Activated CD4-positive, alpha-beta memory T cell treated with anti-CD3 and anti-CD28 coated beads for 36 hours (primary cell): ENCODE data around the gene PCNP. TPM values are rescaled to one million over a fixed set of nuclear protein-coding genes. Genes with fewer than 3 reads are reported as not detected.
"Not testable (repeated sequence)": the region's sequence is repeated elsewhere in the genome, so short reads cannot be mapped to it uniquely, and the experiment has no call there.

Experiments
- CTCF ChIA-PET: fragments of 350-600 bp; sonication (Branson Sonifier 250); formaldehyde crosslinking; loops from one replicate; lab custom pipeline; 2021; ENCODE audit warnings: antibody characterized with exemption, inconsistent platforms; lab: Charles Lee
- POLR2A ChIA-PET: fragments of 350-600 bp; sonication (Branson Sonifier 250); formaldehyde crosslinking; loops from one replicate; lab custom pipeline; 2021; ENCODE audit warnings: antibody characterized with exemption; lab: Charles Lee
- DNase-seq: peaks from one replicate; pipeline ENCODE4 v3.0.0-alpha.2; 2020
- H3K27ac Mint-ChIP-seq: one replicate; pipeline ENCODE4 v1.8.0; 2021; ENCODE audit warnings: mixed read lengths
- H3K27me3 Mint-ChIP-seq: one replicate; pipeline ENCODE4 v1.8.0; 2021; ENCODE audit warnings: mixed read lengths
- H3K36me3 Mint-ChIP-seq: one replicate; pipeline ENCODE4 v1.8.0; 2021; ENCODE audit warnings: mixed read lengths
- H3K4me1 Mint-ChIP-seq: one replicate; pipeline ENCODE4 v1.8.0; 2021; ENCODE audit warnings: low read depth, mixed read lengths
- H3K4me3 Mint-ChIP-seq: one replicate; pipeline ENCODE4 v1.8.0; 2021; ENCODE audit warnings: mild to moderate bottlenecking, mixed read lengths
- H3K9me3 Mint-ChIP-seq: one replicate; pipeline ENCODE4 v1.8.0; 2021; ENCODE audit warnings: mixed read lengths
- intact Hi-C: fragments of 100-400 bp; cut with micrococcal nuclease; formaldehyde crosslinking; loops from one replicate; pipeline ENCODE4 v1.15.1; 2023
- total RNA-seq, 2 experiments: library from RNA; stranded (reverse); gene quantifications; one replicate each; pipeline ENCODE4 v1.2.3, GENCODE V29; 2021

Gene PCNP
- total RNA-seq: 100 to 1,000 TPM; 231 to 236 TPM

DNA sequence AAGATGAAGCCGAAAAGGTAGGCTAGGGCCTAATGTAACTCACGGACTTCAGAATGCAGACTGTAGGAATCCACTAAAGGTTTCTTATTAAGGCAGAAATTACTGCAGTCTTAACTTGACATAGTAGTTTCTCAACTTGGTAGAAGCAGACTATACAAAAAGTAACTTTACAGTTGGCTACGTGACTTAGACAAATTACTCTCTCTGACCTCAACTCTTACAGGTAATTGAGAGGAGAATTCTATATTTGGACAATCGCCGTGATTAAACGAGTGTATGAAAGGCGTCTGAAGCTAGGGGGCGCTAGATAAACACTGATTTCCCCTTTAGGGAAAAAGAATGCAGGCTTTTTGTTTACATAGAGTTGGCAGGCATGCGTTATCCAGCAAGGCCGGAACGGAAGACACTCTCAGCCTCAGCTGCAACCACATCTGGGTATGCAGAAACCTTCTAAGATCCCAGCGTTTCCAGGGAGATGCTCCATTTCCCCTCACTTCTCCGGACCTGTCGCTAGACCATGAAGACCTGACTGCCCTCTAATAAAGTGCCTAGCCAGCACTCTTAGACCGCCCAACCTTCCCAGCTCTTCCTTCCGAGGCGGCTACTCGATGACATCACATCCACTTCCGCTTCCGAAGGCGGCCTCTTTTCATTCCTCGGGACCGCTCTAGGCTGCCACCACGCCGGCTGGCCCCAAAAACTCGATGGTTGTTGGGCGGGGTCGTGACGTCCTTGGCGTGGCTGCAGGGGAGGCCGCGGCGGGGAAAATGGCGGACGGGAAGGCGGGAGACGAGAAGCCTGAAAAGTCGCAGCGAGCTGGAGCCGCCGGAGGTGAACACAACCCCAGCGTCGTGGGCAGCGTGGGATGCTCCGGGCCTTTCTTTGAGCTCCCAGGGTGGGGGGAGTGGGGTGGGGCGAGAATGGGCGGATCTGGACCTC, at the start of gene PCNP:
Gene PCNP (plus strand): TSS at position 732 of the 939 bp plus-strand sequence. CDS start 36 bp downstream, at position 768.
- Mint-ChIP-seq H3K27me3 (no peaks in the 10 kb centered on the region), H3K4me3 (peak within 1 kb of the TSS; percentile 91), H3K9me3 (no peaks in the 10 kb centered on the region), H3K4me1 (peaks cover 61% of the 10 kb centered on the region), H3K36me3 (peaks cover 21% of the 10 kb centered on the region), H3K27ac (peak within 1 kb of the TSS; percentile 94)
- CTCF ChIA-PET: interaction anchor here (0.5 to 2.1 kb wide), 18 partner anchors 9 to 199 kb away, joined by 3 to 24 read pairs (median 4); partner anchors contain the start of genes SENP7, TRMT10C and ZBTB11
- POLR2A ChIA-PET: interaction anchor here (0.7 to 4.0 kb wide), 13 partner anchors 9 to 1172 kb away, joined by 3 to 29 read pairs (median 4); partner anchors contain the start of genes LNP1, RPL24, SENP7 and TRMT10C
- peak; percentile 100 for DNase-seq
- intact Hi-C loops: loop anchor here (1.0 to 10.0 kb wide), 16 partner anchors 12 to 1169 kb away; partner anchors contain the start of genes CEP97, LNP1, NXPE3 and RPL24

GRCh38 chr3:101527441-101527840, 46.5 kb upstream of the PCNP start:
- Mint-ChIP-seq H3K36me3 (no peaks in the 10 kb centered on the region), H3K4me3 (no peak overlapping the region), H3K4me1 (peaks cover 32% of the 10 kb centered on the region), H3K27me3 (no peaks in the 10 kb centered on the region), H3K9me3 (peaks cover 14% of the 10 kb centered on the region), H3K27ac (no peak overlapping the region)
- POLR2A ChIA-PET: no interaction called here
- CTCF ChIA-PET: no interaction called here
- DNase-seq: no peak
- intact Hi-C loops: no loop called here

DNA sequence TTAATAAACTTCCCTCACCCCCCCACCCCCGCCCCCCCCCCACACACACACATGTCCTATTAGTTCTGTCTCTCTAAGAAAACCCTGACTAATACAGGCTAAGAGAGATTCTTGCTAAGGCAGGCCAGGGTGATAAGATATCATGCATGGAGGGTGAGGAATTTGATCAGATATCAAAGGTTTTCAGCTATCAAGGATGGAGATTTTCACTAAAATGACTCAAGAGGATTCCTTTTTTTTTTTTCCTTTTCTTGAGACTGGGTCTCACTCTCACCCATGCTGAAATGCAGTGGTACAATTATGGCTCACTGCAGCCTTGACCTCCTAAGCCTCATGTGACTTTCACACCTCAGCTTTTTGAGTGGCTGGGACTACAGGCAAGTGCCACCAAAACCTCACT, 46.1 kb upstream of the PCNP start:
- intact Hi-C loops: no loop called here
- Mint-ChIP-seq H3K9me3 (peaks cover 14% of the 10 kb centered on the region), H3K36me3 (no peaks in the 10 kb centered on the region), H3K27ac (no peak overlapping the region), H3K27me3 (no peaks in the 10 kb centered on the region), H3K4me1 (peaks cover 34% of the 10 kb centered on the region), H3K4me3 (no peak overlapping the region)
- CTCF ChIA-PET: no interaction called here
- DNase-seq: no peak
- POLR2A ChIA-PET: no interaction called here

DNA sequence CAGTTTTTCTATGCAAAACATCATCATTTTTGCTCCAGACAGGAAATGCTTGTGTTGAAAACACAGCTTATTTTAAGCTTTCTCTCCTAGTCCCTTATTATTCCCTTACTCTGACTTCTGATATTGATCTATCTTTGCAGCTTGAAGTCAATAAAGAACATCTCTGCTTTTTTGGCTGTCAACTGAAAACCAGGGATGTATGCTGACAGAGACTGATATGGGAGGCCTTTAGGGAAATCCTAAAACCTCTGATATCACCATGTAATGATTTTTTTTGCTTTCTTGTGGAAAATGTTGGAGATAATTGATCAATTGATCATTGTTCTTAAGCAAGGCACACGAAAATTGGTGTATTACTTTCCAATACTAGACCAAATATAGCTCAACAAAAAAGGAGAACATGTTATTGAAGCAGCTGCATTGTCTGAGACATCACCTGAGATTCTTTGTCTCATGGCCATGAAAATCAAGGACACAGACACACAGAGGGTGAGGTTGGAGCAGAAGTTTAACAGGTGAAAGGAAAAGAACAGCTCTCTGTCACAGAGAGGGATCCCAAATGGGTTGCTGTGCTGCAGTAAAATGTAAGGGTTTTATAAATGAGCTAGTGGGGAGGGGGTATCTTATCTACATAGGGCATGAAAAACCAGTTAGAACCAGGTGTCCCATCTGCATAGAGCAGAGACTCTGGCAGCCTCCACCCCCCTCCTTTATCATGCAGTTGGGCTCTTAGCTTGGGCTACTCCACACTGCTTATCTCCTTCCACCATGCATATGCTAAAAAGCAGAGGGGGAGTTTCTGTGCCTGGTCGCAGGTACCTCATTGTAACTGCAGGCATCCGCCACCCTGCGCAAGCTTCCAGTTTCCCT, 43.9 kb upstream of the PCNP start:
- peak overlapping the region; percentile 48 for H3K27ac Mint-ChIP-seq
- intact Hi-C loops: no loop called here
- POLR2A ChIA-PET: interaction anchor here (0.5 to 1.9 kb wide), 5 partner anchors 9 to 144 kb away, joined by 3 to 8 read pairs (median 3); no protein-coding TSS in a partner anchor
- no peaks in the 10 kb centered on the region for H3K36me3 Mint-ChIP-seq
- CTCF ChIA-PET: no interaction called here
- peaks cover 34% of the 10 kb centered on the region for H3K4me1 Mint-ChIP-seq
- H3K9me3 Mint-ChIP-seq: peaks cover 12% of the 10 kb centered on the region
- H3K4me3 Mint-ChIP-seq: no peak overlapping the region
- H3K27me3 Mint-ChIP-seq: no peaks in the 10 kb centered on the region
- no peak for DNase-seq

GRCh38 chr3:101530686-101531047, 43.3 kb upstream of the PCNP start:
- H3K27ac Mint-ChIP-seq: peak overlapping the region; percentile 53
- H3K4me1 Mint-ChIP-seq: peaks cover 34% of the 10 kb centered on the region
- no peak for DNase-seq
- peaks cover 10% of the 10 kb centered on the region for H3K9me3 Mint-ChIP-seq
- H3K27me3 Mint-ChIP-seq: no peaks in the 10 kb centered on the region
- POLR2A ChIA-PET: interaction anchor here (0.5 to 1.9 kb wide), 4 partner anchors 10 to 143 kb away, joined by 3 to 8 read pairs (median 3); no protein-coding TSS in a partner anchor
- intact Hi-C loops: loop anchor here (1.0 kb wide), 2 partner anchors 12 to 13 kb away; no protein-coding TSS in a partner anchor
- H3K4me3 Mint-ChIP-seq: no peak overlapping the region
- CTCF ChIA-PET: no interaction called here
- no peaks in the 10 kb centered on the region for H3K36me3 Mint-ChIP-seq

DNA sequence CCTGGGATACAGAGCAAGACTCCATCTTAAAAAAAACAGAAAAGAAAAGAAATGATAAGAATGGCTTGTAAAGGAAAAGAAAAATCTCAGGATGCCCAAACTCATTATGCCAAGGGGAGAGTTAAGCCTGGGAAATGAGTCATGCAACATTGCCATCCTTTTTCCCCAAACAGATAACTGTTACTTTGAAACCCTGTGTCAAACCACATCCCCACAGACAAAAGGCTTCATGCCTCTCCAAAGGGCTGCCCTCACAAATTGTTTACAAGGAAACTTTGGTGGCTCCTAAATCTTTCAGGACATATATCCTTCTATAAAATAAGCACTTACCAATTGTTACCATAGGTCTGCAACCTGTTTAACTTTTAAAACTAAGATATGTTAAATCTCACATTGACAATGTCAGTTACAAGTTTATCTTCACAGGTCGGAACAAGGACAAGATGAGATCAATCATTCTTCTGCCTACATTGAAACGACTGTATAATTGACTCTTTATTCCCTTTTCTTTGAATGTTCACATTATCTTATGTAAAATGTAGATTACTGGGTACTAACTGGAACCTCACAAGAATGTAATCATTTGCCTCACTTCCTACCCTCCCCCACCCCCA, 42.4 kb upstream of the PCNP start:
- DNase-seq: peak; percentile 16
- intact Hi-C loops: loop anchor here (1.0 kb wide), 2 partner anchors 12 to 13 kb away; no protein-coding TSS in a partner anchor
- Mint-ChIP-seq H3K27ac (peak overlapping the region; percentile 53), H3K27me3 (no peaks in the 10 kb centered on the region), H3K4me1 (peaks cover 34% of the 10 kb centered on the region), H3K4me3 (no peak overlapping the region), H3K36me3 (no peaks in the 10 kb centered on the region), H3K9me3 (peaks cover 10% of the 10 kb centered on the region)
- ChIA-PET POLR2A (no interaction called here), CTCF (no interaction called here)

- no peak overlapping the region for H3K4me3 Mint-ChIP-seq
- intact Hi-C loops: no loop called here
- DNase-seq: no peak
- H3K27ac Mint-ChIP-seq: no peak overlapping the region
- CTCF ChIA-PET: interaction anchor here (2.0 kb wide), 1 partner anchor 14 kb away, joined by 5 read pairs; no protein-coding TSS in a partner anchor
- H3K9me3 Mint-ChIP-seq: peaks cover 10% of the 10 kb centered on the region
- POLR2A ChIA-PET: no interaction called here
- peaks cover 34% of the 10 kb centered on the region for H3K4me1 Mint-ChIP-seq
- no peaks in the 10 kb centered on the region for H3K27me3 Mint-ChIP-seq
- no peaks in the 10 kb centered on the region for H3K36me3 Mint-ChIP-seq
These were observed 41.0 kb upstream of the PCNP start for GRCh38 chr3:101532783-101533602.

GRCh38 chr3:101533603-101533968, 40.4 kb upstream of the PCNP start:
- Mint-ChIP-seq H3K27me3 (no peaks in the 10 kb centered on the region), H3K27ac (no peak overlapping the region), H3K36me3 (no peaks in the 10 kb centered on the region), H3K4me3 (no peak overlapping the region), H3K4me1 (peaks cover 34% of the 10 kb centered on the region), H3K9me3 (peaks cover 11% of the 10 kb centered on the region)
- intact Hi-C loops: no loop called here
- no peak for DNase-seq
- ChIA-PET POLR2A (no interaction called here), CTCF (interaction anchor here (2.0 kb wide), 1 partner anchor 15 kb away, joined by 5 read pairs; no protein-coding TSS in a partner anchor)

DNA sequence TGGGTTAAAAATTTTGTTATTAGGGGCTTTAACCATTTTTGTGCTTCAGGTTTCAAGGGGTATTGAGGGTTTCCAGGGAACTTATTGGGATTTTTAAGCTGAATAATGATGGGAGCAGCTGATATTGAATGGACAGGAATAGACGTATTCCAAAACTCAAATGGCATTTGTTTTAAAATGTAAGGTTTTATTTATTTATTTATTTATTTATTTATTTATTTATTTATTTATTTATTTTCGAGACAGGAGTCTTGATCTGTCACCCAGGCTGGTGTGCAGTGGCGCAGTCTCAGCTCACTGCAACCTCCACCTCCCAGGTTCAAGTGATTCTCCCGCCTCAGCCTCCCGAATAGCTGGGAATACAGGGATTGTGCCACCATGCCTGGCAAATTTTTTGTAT, 38.8 kb upstream of the PCNP start:
- POLR2A ChIA-PET: no interaction called here
- peaks cover 17% of the 10 kb centered on the region for H3K9me3 Mint-ChIP-seq

GRCh38 chr3:101536266-101536665, 37.7 kb upstream of the PCNP start:
- intact Hi-C loops: no loop called here

More for the DNA sequence above, 38.8 kb upstream of the PCNP start:
- DNase-seq: no peak
- Mint-ChIP-seq H3K4me1 (peaks cover 24% of the 10 kb centered on the region), H3K27me3 (no peaks in the 10 kb centered on the region), H3K36me3 (no peaks in the 10 kb centered on the region), H3K4me3 (no peak overlapping the region), H3K27ac (no peak overlapping the region)
- CTCF ChIA-PET: interaction anchor here (2.0 kb wide), 1 partner anchor 17 kb away, joined by 5 read pairs; no protein-coding TSS in a partner anchor
- intact Hi-C loops: no loop called here

GRCh38 chr3:101536955-101537354, 37.0 kb upstream of the PCNP start:
- H3K27ac Mint-ChIP-seq, intact Hi-C loops, DNase-seq, POLR2A ChIA-PET, H3K4me1 Mint-ChIP-seq, H3K4me3 Mint-ChIP-seq, H3K27me3 Mint-ChIP-seq, H3K36me3 Mint-ChIP-seq, CTCF ChIA-PET: not testable (repeated sequence)
- peaks cover 11% of the 10 kb centered on the region for H3K9me3 Mint-ChIP-seq

More at GRCh38 chr3:101536266-101536665, 37.7 kb upstream of the PCNP start:
- Mint-ChIP-seq H3K9me3 (peaks cover 11% of the 10 kb centered on the region), H3K4me3 (no peak overlapping the region), H3K4me1 (peaks cover 13% of the 10 kb centered on the region), H3K36me3 (no peaks in the 10 kb centered on the region), H3K27me3 (no peaks in the 10 kb centered on the region), H3K27ac (no peak overlapping the region)
- CTCF ChIA-PET: no interaction called here
- no peak for DNase-seq
- POLR2A ChIA-PET: no interaction called here
